ENCODE measurements around the gene WNT9A.
"Not testable (repeated sequence)": the region's sequence is repeated elsewhere in the genome, so short reads cannot be mapped to it uniquely, and the experiment has no call there.

WNT9A gene

GRCh38 chr1:227922501-227923352 lies 25.0 kb downstream of the WNT9A start:
- DNase-seq, result no peak

DNA sequence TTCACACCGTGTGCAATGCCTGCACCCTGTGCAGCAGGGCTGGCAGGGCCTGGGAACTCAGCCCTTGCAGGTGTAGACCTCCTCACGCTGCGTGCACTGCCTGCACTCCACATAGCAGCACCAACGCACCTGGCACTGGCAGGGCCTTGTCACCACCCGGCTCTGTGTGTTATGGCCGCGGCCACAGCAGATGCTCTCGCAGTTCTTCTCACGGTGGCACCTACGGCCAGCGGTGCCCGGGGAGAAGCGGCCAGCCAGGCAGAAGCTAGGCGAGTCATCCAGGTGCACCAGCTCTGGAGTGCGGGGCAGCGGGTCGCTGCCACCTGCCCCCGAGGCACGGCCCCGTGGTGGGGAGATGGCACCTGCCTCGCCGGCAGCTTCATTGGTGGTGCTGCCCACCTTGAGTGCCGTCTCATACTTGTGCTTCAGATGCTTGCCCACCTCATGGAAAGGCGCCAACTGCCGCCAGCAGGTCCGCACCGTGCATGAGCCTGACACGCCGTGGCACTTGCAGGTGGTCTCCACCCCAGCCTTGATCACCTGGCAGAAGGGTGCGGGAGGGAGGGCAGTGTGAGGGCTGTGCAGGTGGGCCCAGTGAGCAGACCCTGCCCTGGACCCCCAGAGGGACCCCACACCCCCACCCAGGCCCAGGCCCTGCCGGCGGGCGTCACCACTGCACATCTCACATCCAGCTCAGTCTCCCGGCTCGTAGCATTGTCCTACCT lies 26.1 kb downstream of the WNT9A start:
- no peak for DNase-seq

- DNase-seq, result no peak
These were observed 26.8 kb downstream of the WNT9A start for GRCh38 chr1:227920896-227921295.

DNA sequence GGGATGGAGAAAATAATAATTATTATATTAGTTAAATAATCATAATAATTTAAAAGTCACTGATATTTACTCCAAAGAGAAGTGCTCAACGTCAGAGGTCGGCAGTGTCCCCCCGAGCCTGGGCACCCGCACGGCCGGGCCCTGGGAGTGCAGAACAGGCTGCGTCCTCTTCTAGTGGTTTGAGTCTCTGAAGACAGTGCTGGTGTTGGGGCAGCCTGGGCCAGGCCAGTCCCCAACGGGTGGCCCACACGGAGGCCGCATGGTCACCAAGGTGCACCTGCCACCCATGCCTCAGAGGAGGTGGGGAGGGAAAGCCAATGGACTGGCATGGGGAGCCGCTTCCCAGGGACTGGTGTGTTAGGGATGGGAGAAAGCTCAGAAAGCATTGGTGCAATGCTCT lies 27.3 kb downstream of the WNT9A start:
- no peak for DNase-seq

GRCh38 chr1:227919906-227920305 lies 27.8 kb downstream of the WNT9A start:
- DNase-seq, result no peak

DNA sequence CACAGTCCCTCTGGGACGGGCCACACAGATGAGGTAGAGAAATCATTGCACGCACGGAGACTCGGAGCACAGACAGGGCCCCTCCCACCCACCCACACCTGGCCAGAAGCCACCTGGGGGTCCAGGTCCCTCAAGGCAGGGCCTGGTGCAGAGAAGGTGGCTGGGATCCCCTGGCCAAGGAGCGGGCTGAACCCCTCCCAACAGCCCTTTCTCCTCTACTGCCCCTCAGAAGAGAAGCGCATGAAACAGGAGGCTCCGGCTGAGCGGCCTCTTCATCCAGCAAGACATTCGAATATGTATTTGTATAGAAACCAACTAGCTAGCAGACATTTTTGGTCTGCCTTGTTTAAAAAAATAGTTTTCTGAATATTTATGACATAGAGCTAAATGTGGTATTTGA lies 29.0 kb downstream of the WNT9A start:
- no peak for DNase-seq

DNA sequence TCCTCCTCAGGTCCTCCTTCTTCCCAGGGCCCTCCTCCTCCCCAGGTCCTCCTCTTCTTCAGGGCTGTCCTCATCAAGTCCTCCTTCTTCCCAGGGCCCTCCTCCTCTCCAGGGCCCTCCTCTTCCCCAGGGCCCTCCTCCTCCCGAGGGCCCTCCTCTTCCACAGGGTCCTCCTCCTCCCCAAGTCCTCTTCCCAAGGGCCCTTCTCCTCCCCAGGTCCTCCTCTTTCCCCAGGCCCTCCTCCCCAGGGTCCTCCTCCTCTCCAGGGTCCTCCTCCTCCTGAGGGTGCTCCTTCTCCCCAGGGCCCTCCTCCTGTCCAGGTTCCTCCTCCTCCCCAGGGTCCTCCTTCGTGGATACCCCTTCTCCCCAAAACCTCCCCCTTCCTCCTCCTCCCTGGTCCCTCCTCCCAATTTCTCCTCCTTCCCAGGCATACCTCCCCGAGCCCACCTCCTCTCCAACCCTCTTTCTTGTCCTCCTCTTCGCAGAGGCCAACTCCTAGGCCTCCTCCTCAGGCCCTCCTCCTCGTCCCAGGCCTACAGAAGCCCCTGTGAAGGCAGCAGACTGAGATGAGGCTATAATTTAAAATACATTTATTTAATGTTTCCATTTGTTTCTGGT lies 29.5 kb downstream of the WNT9A start:
- no peak for DNase-seq

DNA sequence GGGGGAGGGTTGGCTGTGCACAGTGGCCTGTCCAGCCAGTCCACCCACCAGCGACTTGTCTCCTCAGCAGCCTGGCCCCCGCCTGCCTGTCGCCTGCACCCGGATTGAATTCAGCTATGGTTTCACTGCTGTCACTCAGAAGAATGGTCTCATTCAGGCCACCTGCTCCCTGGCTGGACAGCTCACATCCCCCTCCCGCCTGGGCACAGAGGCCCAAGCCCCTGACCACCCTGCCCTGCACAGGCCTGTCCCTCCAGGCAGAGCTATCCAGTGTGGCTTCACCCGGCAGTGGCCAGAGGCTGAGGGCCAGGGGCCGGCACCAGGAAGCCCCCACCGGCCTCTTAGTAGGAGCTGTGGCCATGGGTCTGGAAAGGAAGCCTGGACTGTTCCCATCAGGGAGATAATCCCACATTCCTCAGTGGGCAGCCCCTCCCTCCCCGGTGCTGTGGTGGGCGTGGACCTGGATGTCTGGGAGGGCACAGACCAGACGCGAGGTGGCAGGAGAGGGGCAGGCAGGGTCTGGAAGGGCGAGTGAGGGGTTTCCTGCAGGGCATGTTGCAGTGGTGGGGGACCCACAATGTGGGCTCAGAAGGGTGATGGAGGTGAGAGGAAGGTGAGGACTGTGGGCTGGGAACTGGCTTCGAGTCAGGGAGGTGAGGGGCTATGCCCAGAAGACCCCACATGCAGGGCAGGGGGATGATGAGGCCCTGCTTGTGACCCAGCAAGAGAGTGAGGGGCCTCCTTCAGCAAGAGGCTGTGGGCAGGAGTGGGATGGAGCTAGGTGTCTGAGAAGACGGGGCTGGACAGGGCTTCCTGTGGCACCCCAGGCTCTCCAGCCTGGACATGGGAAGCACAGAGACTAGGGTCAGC lies 30.4 kb downstream of the WNT9A start:
- DNase-seq, result no peak

GRCh38 chr1:227916655-227917054 lies 31.1 kb downstream of the WNT9A start:
- DNase-seq, result no peak

DNA sequence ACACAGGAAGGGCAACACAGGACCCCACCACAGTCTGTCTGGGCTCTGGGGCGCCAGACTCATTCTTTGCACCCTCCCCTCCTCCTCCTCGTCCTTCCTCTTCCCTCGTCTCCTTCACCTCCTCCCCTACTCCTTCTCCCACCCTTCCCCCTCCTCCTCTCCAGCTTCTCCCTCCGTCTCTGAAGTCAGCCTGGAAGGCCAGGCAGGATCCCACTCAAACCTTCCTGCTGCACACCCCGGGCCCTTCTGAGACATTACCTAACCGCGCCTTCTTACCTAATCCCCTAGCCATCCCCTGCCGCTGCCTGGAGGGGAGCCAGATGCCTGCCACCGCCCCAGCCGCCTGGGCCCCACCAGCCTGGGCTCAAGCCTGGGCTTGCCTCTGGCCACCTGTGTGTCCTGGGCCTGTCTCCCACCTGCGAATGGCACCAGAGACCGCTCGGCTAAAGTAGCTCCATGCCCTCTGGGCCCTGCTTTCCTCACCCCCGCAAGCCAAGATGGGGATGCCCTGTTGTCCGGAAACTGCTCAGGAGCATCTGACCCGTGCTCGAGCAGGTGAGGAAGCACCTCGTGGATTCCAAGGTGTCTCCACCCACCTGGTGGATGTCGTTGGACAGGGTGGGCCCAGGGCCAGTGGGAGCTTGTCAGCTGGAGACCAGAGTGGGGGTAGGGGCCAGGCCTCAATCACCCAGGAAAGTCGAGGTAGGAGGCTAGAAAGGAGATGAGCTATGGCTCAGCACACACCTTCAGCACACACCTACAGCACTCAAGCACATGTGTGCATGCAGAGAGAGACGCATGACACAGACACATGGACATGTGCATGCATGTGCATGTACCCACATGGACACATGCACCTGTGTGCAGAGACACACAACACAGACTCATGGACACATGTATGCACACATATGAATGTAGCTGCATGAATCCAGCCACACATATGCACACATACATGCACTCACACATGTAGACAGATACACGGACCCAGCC lies 31.9 kb downstream of the WNT9A start:
- DNase-seq, result no peak

GRCh38 chr1:227914801-227915563 lies 32.8 kb downstream of the WNT9A start:
- DNase-seq, result no peak

GRCh38 chr1:227913764-227914721 lies 33.7 kb downstream of the WNT9A start:
- DNase-seq, result no peak

DNA sequence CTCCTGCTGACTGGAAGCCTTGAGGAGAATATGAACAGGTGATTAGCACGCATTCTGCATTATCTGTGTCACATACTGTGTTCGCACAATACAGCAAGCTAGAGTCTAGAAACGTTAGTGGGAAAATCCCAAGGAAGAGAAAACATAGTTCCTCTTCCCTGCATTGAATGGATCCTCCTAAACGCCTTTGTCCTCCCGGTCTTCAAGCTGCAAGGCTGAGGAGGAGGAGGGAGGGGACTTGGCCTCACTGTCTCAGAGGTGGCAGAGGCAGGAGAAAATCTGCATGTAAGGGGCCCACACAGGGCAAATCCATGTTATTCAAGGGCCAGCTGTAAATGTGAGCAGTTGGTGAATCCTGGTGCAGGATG lies 34.4 kb downstream of the WNT9A start:
- DNase-seq, result no peak

GRCh38 chr1:227912866-227913265 lies 34.9 kb downstream of the WNT9A start:
- DNase-seq, result no peak

DNA sequence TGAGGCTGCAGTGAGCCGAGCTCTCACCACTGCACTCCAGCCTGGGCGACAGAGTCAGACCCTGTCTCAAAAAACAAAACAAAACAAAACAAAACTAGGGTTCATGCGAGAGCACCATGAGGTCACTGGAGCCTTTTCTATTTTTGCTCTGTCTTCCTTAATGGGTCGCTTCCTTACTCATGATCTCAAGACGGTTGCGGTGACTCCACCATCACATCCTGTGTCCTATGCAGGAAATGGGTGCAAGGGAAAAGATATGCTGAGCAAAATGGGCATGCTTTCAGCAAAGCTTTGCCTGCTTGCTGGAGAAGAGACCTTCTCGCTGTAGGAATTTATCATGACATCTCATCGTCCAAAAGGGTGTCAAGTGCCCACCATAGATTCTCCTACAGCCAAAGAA lies 36.4 kb downstream of the WNT9A start:
- DNase-seq, result no peak

- no peak for DNase-seq
These were observed 37.1 kb downstream of the WNT9A start for GRCh38 chr1:227910511-227911153.

- not testable (repeated sequence) for DNase-seq
These were observed 37.8 kb downstream of the WNT9A start for GRCh38 chr1:227909923-227910328.

DNA sequence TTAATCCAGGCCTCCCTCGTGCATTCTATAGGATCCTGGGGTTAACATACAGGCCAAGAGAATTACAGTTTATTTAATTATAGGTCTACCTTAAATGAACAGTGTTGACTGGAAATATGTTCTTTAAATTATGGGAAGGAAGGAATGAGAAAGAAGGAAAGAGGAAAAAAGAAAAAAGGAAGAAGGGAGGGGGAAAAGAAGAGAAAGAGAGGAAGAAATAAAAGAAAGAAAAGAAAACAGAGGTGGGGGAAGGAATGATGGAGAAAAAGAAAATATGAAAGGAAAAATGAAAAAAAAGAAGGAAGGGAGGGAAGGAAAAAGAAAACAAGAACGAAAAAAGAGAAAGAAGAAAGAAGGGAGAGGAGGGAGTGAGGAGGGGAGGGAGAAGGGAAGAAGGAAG lies 38.5 kb downstream of the WNT9A start:
- DNase-seq, result no peak

GRCh38 chr1:227908359-227908758 lies 39.4 kb downstream of the WNT9A start:
- DNase-seq, result no peak
